Heart left ventricle (tissue), 16 donors: ENCODE measurements around the gene LYPLA2. TPM values are rescaled to one million over a fixed set of nuclear protein-coding genes. Genes with fewer than 3 reads are reported as not detected.

Experiments
- ATAC-seq, 4 donors: fragments of 200-7000 bp; cut with Tn5 transposase; one replicate each; pipeline ENCODE4 v1.9.1; 2020 to 2022; ENCODE audit warnings: moderate library complexity in 4 of 4, mild to moderate bottlenecking in 3 of 4, moderate number of reproducible peaks in 1 of 4
- DNase-seq, 5 donors: peaks; one replicate each; pipeline ENCODE4 v3.0.0-alpha.2; 2020
- H3K27ac ChIP-seq, 12 donors: fragments of 200-600 bp; sonication (generic) in 4 of 12; one replicate each; pipeline versions ENCODE4 v1.5.0 to v1.8.0; 2016 to 2022; ENCODE audit warnings: mild to moderate bottlenecking in 2 of 12
- H3K27me3 ChIP-seq, 9 donors: fragments of 200-600 bp; sonication (generic) in 2 of 9; one replicate each; pipeline versions ENCODE4 v1.5.1 to v1.8.0; 2016 to 2022; ENCODE audit warnings: mild to moderate bottlenecking in 3 of 9
- H3K36me3 ChIP-seq, 9 donors: fragments of 200-600 bp; sonication (generic) in 2 of 9; one replicate each; pipeline versions ENCODE4 v1.5.0 to v1.8.0; 2018 to 2022; ENCODE audit warnings: mild to moderate bottlenecking in 2 of 9
- H3K4me1 ChIP-seq, 12 donors: fragments of 200-600 bp; sonication (generic) in 4 of 12; one replicate each; pipeline versions ENCODE4 v1.5.0 to v1.8.0; 2016 to 2022; ENCODE audit warnings: mild to moderate bottlenecking in 3 of 12
- H3K4me3 ChIP-seq, 12 donors: fragments of 200-600 bp; sonication (generic) in 4 of 12; one replicate each; pipeline versions ENCODE4 v1.5.0 to v1.8.0; 2017 to 2022; ENCODE audit warnings: mild to moderate bottlenecking in 9 of 12, moderate library complexity in 4 of 12
- H3K9me3 ChIP-seq, 12 donors: fragments of 200-600 bp; sonication (generic) in 4 of 12; one replicate each; pipeline versions ENCODE4 v1.5.0 to v1.8.0; 2016 to 2022; ENCODE audit warnings: mild to moderate bottlenecking in 1 of 12
- CTCF ChIP-seq, 12 donors: fragments of 200-600 bp; sonication (generic) in 4 of 12; IDR thresholded peaks; one replicate each; pipeline versions ENCODE4 v1.5.0 to v1.8.0; 2018 to 2022; ENCODE audit warnings: antibody characterized with exemption in 12 of 12, mild to moderate bottlenecking in 5 of 12
- POLR2A ChIP-seq, 2 donors: fragments of 450-650 bp; IDR thresholded peaks; one replicate each; pipeline ENCODE4 v1.6.1; 2017; ENCODE audit warnings: antibody characterized with exemption in 2 of 2, mild to moderate bottlenecking in 2 of 2, moderate library complexity in 2 of 2
- WGBS, 4 donors: extraction: QIAGEN DNeasy Blood & Tissue Kit in 2 of 4; methylation state at CpG; one replicate each; pipeline versions ENCODE4 v1.1.5 to v1.1.7; 2013 to 2018; 5-methylcytosine and 5-hydroxymethylcytosine counted together
- intact Hi-C, 10 donors: fragments of 100-400 bp; cut with DNase I; formaldehyde crosslinking; loops; one replicate each; pipeline versions ENCODE4 v1.11.1 to v1.14.2; 2022
- polyA plus RNA-seq, 2 donors: library from polyadenylated mRNA; stranded (reverse); fragments of 200-250 nt; gene quantifications; one replicate each; pipeline ENCODE4 v1.2.3, GENCODE V29; 2013
- total RNA-seq, 9 donors: library from RNA; depleted of rRNA in 2 of 9; stranded (reverse); fragments of >200 nt in 2 of 9; fragmentation: NEBNext Ultra II Directional in 3 of 9; extraction: Animal tissue kit (Norgen Biotek cat#: 25700) in 3 of 9; gene quantifications; one replicate each; pipeline versions ENCODE4 v1.1.0 to v1.2.4, GENCODE V29; 2016 to 2023
- donor health status: ischemic (EF 13 %, LVEDD 7.1; RV severe dilation, severe dysfunction).
- donor health status: healthy with polysubstance abuse.
- donor health status: DM: no; HTN: yes; CAD: no.
- donor health status: DM: no; HTN: no; CAD: no.
- donor health status: ischemic (EF 25% LVEDD 6.9; RV normal size, moderate dysfunction).
- donor health status: ischemic (EF 25% LVEDD 5.7; RV mildly dilated, moderate dysfunction).
- donor health status: healthy.
- donor health status: DM: yes; HTN: yes; CAD: no.
- donor health status: ischemic (EF 35%, LVEDD 5.7; RV mildly dilated, moderate dysfunction).
- donor health status: nonischemic (EF 11% LVEDD 7.7; RV severe dilation, severe dysfunction).
- donor health status: DM: yes; HTN: yes; CAD: no.
- donor health status: PGD.
- donor health status: ischemic (EF 29% LVEDD 5.4; RV normal size, mild dysfunction).
- donor health status: nonischemic (EF 23%, LVEDD 6.1; RV moderate dilation, normal function).

Gene LYPLA2
- total and polyA plus RNA-seq, 11 donors: 22.2 to 63.3 (median 29.5) TPM

- intact Hi-C loops: loop anchor here in 1 of 10 donors (5.0 kb wide), 1 partner anchor 51 kb away; the partner anchor contains the start of gene RPL11
- Histone ChIP-seq H3K27ac (peak within 1 kb of the TSS; percentile 88 to 97 (median 94)), H3K9me3 (no peaks in the 10 kb centered on the region), H3K4me3 (peak within 1 kb of the TSS; percentile 84 to 100 (median 96)), H3K4me1 (peaks cover 4 to 45% (median 25%) of the 10 kb centered on the region in 12 donors), H3K36me3 (peaks cover 0 to 18% (median 6%) of the 10 kb centered on the region in 9 donors), H3K27me3 (no peaks in the 10 kb centered on the region)
- TF ChIP-seq CTCF (IDR thresholded peaks at IDR 0.05) (no peak), POLR2A (IDR thresholded peaks at IDR 0.05) (peak in 1 of 2 donors; percentile 73)
- DNase-seq: peak; percentile 77 to 90 (median 84)
- peak; percentile 66 to 97 (median 94) for ATAC-seq
- WGBS, 4 donors: 0% methylated on average over 35 to 119 of the region's 119 CpGs
Observed at GRCh38 chr1:23743287-23744152, 47.4 kb upstream of the LYPLA2 start, which contains the start of gene ELOA. Gene ELOA, plus strand, starts transcription at chr1:23743471. Its CDS starts 33 bp downstream, at chr1:23743504.

- Histone ChIP-seq H3K9me3 (no peaks in the 10 kb centered on the region), H3K27ac (no peak overlapping the region), H3K4me1 (peaks cover 4 to 45% (median 25%) of the 10 kb centered on the region in 12 donors), H3K27me3 (no peaks in the 10 kb centered on the region), H3K36me3 (peaks cover 0 to 38% (median 13%) of the 10 kb centered on the region in 9 donors), H3K4me3 (peak overlapping the region in 2 of 12 donors; percentile 10 to 99)
- intact Hi-C loops: loop anchor here in 1 of 10 donors (5.0 kb wide), 1 partner anchor 48 kb away; no protein-coding TSS in a partner anchor
- WGBS, 4 donors: 23 to 50% (median 39%) methylated on average over 1 of the region's 1 CpG
- DNase-seq (no peak), ATAC-seq (no peak)
- TF ChIP-seq POLR2A (IDR thresholded peaks at IDR 0.05) (no peak), CTCF (IDR thresholded peaks at IDR 0.05) (peak in 7 of 12 donors; percentile 14 to 43 (median 20))
Observed at GRCh38 chr1:23745515-23745914, 45.4 kb upstream of the LYPLA2 start.

GRCh38 chr1:23748016-23748415 lies 42.9 kb upstream of the LYPLA2 start:
- peaks cover 0 to 63% (median 38%) of the 10 kb centered on the region in 9 donors for H3K36me3 ChIP-seq
- intact Hi-C loops: loop anchor here in 1 of 10 donors (5.0 kb wide), 1 partner anchor 51 kb away; no protein-coding TSS in a partner anchor
- no peak overlapping the region for H3K27ac ChIP-seq
- ATAC-seq (no peak), DNase-seq (no peak)
- no peaks in the 10 kb centered on the region for H3K9me3 ChIP-seq
- H3K4me3 ChIP-seq: no peak overlapping the region
- no peaks in the 10 kb centered on the region for H3K27me3 ChIP-seq
- TF ChIP-seq CTCF (IDR thresholded peaks at IDR 0.05): no peak
- no peak for TF ChIP-seq POLR2A (IDR thresholded peaks at IDR 0.05)
- peaks cover 0 to 52% (median 24%) of the 10 kb centered on the region in 12 donors for H3K4me1 ChIP-seq
- 68 to 80% (median 75%) methylated on average over 3 of the region's 3 CpGs for WGBS, 4 donors
